ENCODE data around the gene TRPC3.

TRPC3 gene

GRCh38 chr4:121869841-121870822 lies 81.7 kb downstream of the TRPC3 start, which contains the start of gene BBS7:
Gene BBS7 (minus strand): TSS chr4:121870474. CDS start chr4:121870313, 161 bp downstream.
- H3K27ac Mint-ChIP-seq, result peak within 1 kb of the TSS; percentile 91
- H3K9me3 Mint-ChIP-seq, result no peaks in the 10 kb centered on the region
- peaks cover 7% of the 10 kb centered on the region for H3K4me1 Mint-ChIP-seq
- H3K4me3 Mint-ChIP-seq, result peak within 1 kb of the TSS; percentile 96
- DNase-seq (ENCODE audit: low spot score in 2 of 2) (peak; percentile 83 to 97), ATAC-seq (peak; percentile 98)
- H3K36me3 Mint-ChIP-seq, result peaks cover 21% of the 10 kb centered on the region

- DNase-seq (ENCODE audit: low spot score in 2 of 2) (no peak), ATAC-seq (no peak)
- Mint-ChIP-seq H3K27ac (no peak overlapping the region), H3K4me3 (no peak overlapping the region), H3K9me3 (no peaks in the 10 kb centered on the region), H3K36me3 (peaks cover 55% of the 10 kb centered on the region), H3K4me1 (peaks cover 2% of the 10 kb centered on the region)
Observed at GRCh38 chr4:121863799-121864198, 88.1 kb downstream of the TRPC3 start.

GRCh38 chr4:121861426-121861825 lies 90.4 kb downstream of the TRPC3 start:
- peaks cover 48% of the 10 kb centered on the region for H3K36me3 Mint-ChIP-seq

GRCh38 chr4:121860121-121860520 lies 91.7 kb downstream of the TRPC3 start:
- Mint-ChIP-seq H3K27ac (no peak overlapping the region), H3K4me3 (no peak overlapping the region), H3K9me3 (no peaks in the 10 kb centered on the region), H3K4me1 (no peaks in the 10 kb centered on the region), H3K36me3 (peaks cover 41% of the 10 kb centered on the region)
- DNase-seq (ENCODE audit: low spot score in 2 of 2) (no peak), ATAC-seq (no peak)

More at GRCh38 chr4:121861426-121861825, 90.4 kb downstream of the TRPC3 start:
- H3K4me1 Mint-ChIP-seq, result no peaks in the 10 kb centered on the region
- no peak overlapping the region for H3K27ac Mint-ChIP-seq
- DNase-seq (ENCODE audit: low spot score in 2 of 2) (no peak), ATAC-seq (no peak)
- no peaks in the 10 kb centered on the region for H3K9me3 Mint-ChIP-seq
- H3K4me3 Mint-ChIP-seq, result no peak overlapping the region

GRCh38 chr4:121851354-121851753 lies 100.5 kb downstream of the TRPC3 start:
- Mint-ChIP-seq H3K27ac (no peak overlapping the region), H3K36me3 (peaks cover 26% of the 10 kb centered on the region), H3K4me1 (no peaks in the 10 kb centered on the region), H3K9me3 (no peaks in the 10 kb centered on the region), H3K4me3 (no peak overlapping the region)
- DNase-seq (ENCODE audit: low spot score in 2 of 2) (no peak), ATAC-seq (no peak)

GRCh38 chr4:121846662-121847061 lies 105.2 kb downstream of the TRPC3 start:
- peaks cover 27% of the 10 kb centered on the region for H3K36me3 Mint-ChIP-seq
- peak; percentile 90 for ATAC-seq
- H3K27ac Mint-ChIP-seq, result no peak overlapping the region
- DNase-seq (ENCODE audit: low spot score in 2 of 2), result no peak
- no peak overlapping the region for H3K4me3 Mint-ChIP-seq
- H3K9me3 Mint-ChIP-seq, result no peaks in the 10 kb centered on the region
- H3K4me1 Mint-ChIP-seq, result no peaks in the 10 kb centered on the region

GRCh38 chr4:121842862-121843261 lies 109.0 kb downstream of the TRPC3 start:
- no peaks in the 10 kb centered on the region for H3K9me3 Mint-ChIP-seq
- H3K27ac Mint-ChIP-seq, result no peak overlapping the region
- DNase-seq (ENCODE audit: low spot score in 2 of 2) (no peak), ATAC-seq (no peak)
- no peaks in the 10 kb centered on the region for H3K4me1 Mint-ChIP-seq
- H3K4me3 Mint-ChIP-seq, result no peak overlapping the region
- H3K36me3 Mint-ChIP-seq, result peaks cover 39% of the 10 kb centered on the region

- H3K36me3 Mint-ChIP-seq, result peaks cover 42% of the 10 kb centered on the region
- no peaks in the 10 kb centered on the region for H3K4me1 Mint-ChIP-seq
- no peak overlapping the region for H3K4me3 Mint-ChIP-seq
- ATAC-seq (no peak), DNase-seq (ENCODE audit: low spot score in 2 of 2) (no peak)
- no peaks in the 10 kb centered on the region for H3K9me3 Mint-ChIP-seq
- no peak overlapping the region for H3K27ac Mint-ChIP-seq
Observed at GRCh38 chr4:121838136-121838535, 113.7 kb downstream of the TRPC3 start.

- H3K36me3 Mint-ChIP-seq, result peaks cover 10% of the 10 kb centered on the region
Observed at GRCh38 chr4:121829511-121829910, 122.3 kb downstream of the TRPC3 start.

More at GRCh38 chr4:121829511-121829910, 122.3 kb downstream of the TRPC3 start:
- Mint-ChIP-seq H3K27ac (no peak overlapping the region), H3K4me1 (no peaks in the 10 kb centered on the region), H3K9me3 (no peaks in the 10 kb centered on the region), H3K4me3 (no peak overlapping the region)
- DNase-seq (ENCODE audit: low spot score in 2 of 2) (no peak), ATAC-seq (no peak)

All from stimulated activated effector memory CD8-positive, alpha-beta T cell treated with anti-CD3 and anti-CD28 coated beads, Interleukin-12 subunit alpha, Interleukin-12 subunit beta, amount 100 ng/mL, for 72 hours (primary cell).